Adrenal gland (tissue), 12 donors: ENCODE measurements around the gene PTPRN2. TPM values are rescaled to one million over a fixed set of nuclear protein-coding genes. Genes with fewer than 3 reads are reported as not detected.

Experiments used
- DNase-seq, 7 donors: peaks; one replicate each; pipeline ENCODE4 v3.0.0-alpha.2; 2019 to 2020
- H3K27ac ChIP-seq, 5 donors: fragments of 200-600 bp; sonication (generic) in 4 of 5; 1 replicate in 3 of 5; 2 replicates in 2 of 5; pipeline versions ENCODE4 v1.5.1 to v1.8.0; 2016 to 2020; ENCODE audit warnings: mild to moderate bottlenecking in 1 of 5
- H3K27me3 ChIP-seq: fragments of 200-600 bp; 2 replicates; pipeline ENCODE4 v1.8.0; 2021
- H3K36me3 ChIP-seq, 2 donors: fragments of 200-600 bp; replicated peaks in 1 of 2; 1 replicate in 1 of 2; 2 replicates in 1 of 2; pipeline versions ENCODE4 v1.5.1 to v1.8.0; 2018 to 2022
- H3K4me1 ChIP-seq, 2 donors: fragments of 200-600 bp; replicated peaks in 1 of 2; 1 replicate in 1 of 2; 2 replicates in 1 of 2; pipeline versions ENCODE4 v1.5.1 to v1.8.0; 2018 to 2021
- H3K4me3 ChIP-seq, 4 donors: fragments of 200-600 bp; sonication (generic) in 3 of 4; one replicate each; pipeline ENCODE4 v1.5.1; 2016 to 2018
- H3K9me3 ChIP-seq, 3 donors: fragments of 200-600 bp; sonication (generic) in 1 of 3; replicated peaks in 1 of 3; 1 replicate in 2 of 3; 2 replicates in 1 of 3; pipeline versions ENCODE4 v1.5.1 to v1.8.0; 2016 to 2021
- POLR2A ChIP-seq, 2 donors: fragments of 450-650 bp; IDR thresholded peaks; one replicate each; pipeline ENCODE4 v1.6.1; 2017; ENCODE audit warnings: antibody characterized with exemption in 2 of 2, mild to moderate bottlenecking in 2 of 2, moderate library complexity in 1 of 2
- WGBS, 4 donors: extraction: QIAGEN DNeasy Blood & Tissue Kit in 2 of 4; methylation state at CpG; one replicate each; pipeline versions ENCODE4 v1.1.5 to v1.1.7; 2013 to 2017; 5-methylcytosine and 5-hydroxymethylcytosine counted together
- intact Hi-C, 2 donors: fragments of 100-400 bp; cut with DNase I; formaldehyde crosslinking; loops; one replicate each; pipeline versions ENCODE4 v1.14.1 to v1.15.0; 2022 to 2023
- polyA plus RNA-seq, 3 donors: library from polyadenylated mRNA; stranded (reverse); fragments of 200-250 nt in 2 of 3; fragments of 350-450 nt in 1 of 3; fragmentation: Illumina TruSeq in 1 of 3; extraction: RNeasy Lipid Tissue Mini Kit (QIAGEN cat#74804) in 1 of 3; gene quantifications; one replicate each; pipeline ENCODE4 v1.2.3, GENCODE V29; 2013 to 2014
- total RNA-seq, 9 donors: library from RNA; depleted of rRNA in 4 of 9; stranded (reverse); fragments of >200 nt in 4 of 9; fragments of 120-200 nt in 1 of 9; fragmentation: NEBNext Ultra II Directional in 1 of 9; extraction: Animal tissue kit (Norgen Biotek cat#: 25700) in 1 of 9; gene quantifications; one replicate each; pipeline versions ENCODE4 v1.1.0 to v1.2.4, GENCODE V29; 2013 to 2023
- TF ChIP-seq, protein P1 (sequence below), 6 experiments: fragments of 450-650 bp in 4 of 6; fragments of 200-600 bp in 2 of 6; sonication (generic) in 1 of 6; IDR thresholded peaks; 1 replicate in 5 of 6; 2 replicates in 1 of 6; pipeline versions ENCODE4 v1.5.1 to v1.8.0; 2016 to 2021; ENCODE audit warnings: antibody characterized with exemption in 6 of 6, mild to moderate bottlenecking in 2 of 6, moderate library complexity in 1 of 6
- donor health status: healthy with polysubstance abuse.
- donor health status: Bipolar disorder and iron deficiency.
- donor health status: DM: yes; HTN: yes; CAD: no.
- donor health status: DM: no; HTN: no; CAD: no.
- donor health status: DM: no; HTN: no; CAD: no.
- donor health status: DM: yes; HTN: yes; CAD: no.

Gene PTPRN2
- total and polyA plus RNA-seq, 12 donors: 2.2 to 16.2 (median 3.4) TPM

- intact Hi-C loops: no loop called here
- DNase-seq: no peak
- Histone ChIP-seq H3K27me3 (peaks cover under 1% of the 10 kb centered on the region), H3K4me3 (no peak overlapping the region), H3K4me1 (no peaks in the 10 kb centered on the region), H3K36me3 (no peaks in the 10 kb centered on the region), H3K9me3 (no peaks in the 10 kb centered on the region), H3K27ac (no peak overlapping the region)
- no peak for TF ChIP-seq POLR2A (IDR thresholded peaks at IDR 0.05)
- TF ChIP-seq, protein P1, sequence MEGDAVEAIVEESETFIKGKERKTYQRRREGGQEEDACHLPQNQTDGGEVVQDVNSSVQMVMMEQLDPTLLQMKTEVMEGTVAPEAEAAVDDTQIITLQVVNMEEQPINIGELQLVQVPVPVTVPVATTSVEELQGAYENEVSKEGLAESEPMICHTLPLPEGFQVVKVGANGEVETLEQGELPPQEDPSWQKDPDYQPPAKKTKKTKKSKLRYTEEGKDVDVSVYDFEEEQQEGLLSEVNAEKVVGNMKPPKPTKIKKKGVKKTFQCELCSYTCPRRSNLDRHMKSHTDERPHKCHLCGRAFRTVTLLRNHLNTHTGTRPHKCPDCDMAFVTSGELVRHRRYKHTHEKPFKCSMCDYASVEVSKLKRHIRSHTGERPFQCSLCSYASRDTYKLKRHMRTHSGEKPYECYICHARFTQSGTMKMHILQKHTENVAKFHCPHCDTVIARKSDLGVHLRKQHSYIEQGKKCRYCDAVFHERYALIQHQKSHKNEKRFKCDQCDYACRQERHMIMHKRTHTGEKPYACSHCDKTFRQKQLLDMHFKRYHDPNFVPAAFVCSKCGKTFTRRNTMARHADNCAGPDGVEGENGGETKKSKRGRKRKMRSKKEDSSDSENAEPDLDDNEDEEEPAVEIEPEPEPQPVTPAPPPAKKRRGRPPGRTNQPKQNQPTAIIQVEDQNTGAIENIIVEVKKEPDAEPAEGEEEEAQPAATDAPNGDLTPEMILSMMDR (IDR thresholded peaks at IDR 0.05): no peak
- WGBS, 4 donors: 71 to 81% (median 74%) methylated on average over 7 to 8 of the region's 8 CpGs
These were observed 706.4 kb downstream of the PTPRN2 start for GRCh38 chr7:157881048-157881771.

DNA sequence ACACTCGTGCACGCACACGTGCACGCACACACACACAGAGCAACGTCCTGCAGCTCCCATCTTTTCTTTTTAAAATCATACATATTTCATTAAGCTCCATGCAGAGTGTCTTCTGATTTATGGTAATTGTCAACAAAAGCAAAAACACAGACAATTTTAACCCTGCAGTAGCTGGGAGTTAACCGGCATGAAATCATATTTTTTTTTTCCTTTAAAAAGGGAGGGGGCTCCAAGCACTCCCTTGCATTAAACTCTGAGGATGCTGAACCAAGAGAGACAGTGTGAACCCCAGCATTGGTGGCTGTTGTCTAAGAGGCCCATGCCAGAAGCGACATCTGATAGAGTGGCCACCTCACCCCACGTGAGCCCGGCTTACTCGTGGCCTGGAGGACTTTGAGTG lies 708.2 kb downstream of the PTPRN2 start:
- no peak for DNase-seq
- no peak overlapping the region for H3K27ac ChIP-seq
- 80 to 89% (median 85%) methylated on average over 10 of the region's 10 CpGs for WGBS, 4 donors
- TF ChIP-seq POLR2A (IDR thresholded peaks at IDR 0.05): no peak
- TF ChIP-seq, protein P1 (IDR thresholded peaks at IDR 0.05): no peak
- intact Hi-C loops: no loop called here
- H3K9me3 ChIP-seq: no peaks in the 10 kb centered on the region
- H3K36me3 ChIP-seq: no peaks in the 10 kb centered on the region
- H3K4me3 ChIP-seq: no peak overlapping the region
- peaks cover 5% of the 10 kb centered on the region for H3K27me3 ChIP-seq
- no peaks in the 10 kb centered on the region for H3K4me1 ChIP-seq

- Histone ChIP-seq H3K27me3 (peaks cover 5% of the 10 kb centered on the region), H3K9me3 (no peaks in the 10 kb centered on the region), H3K36me3 (no peaks in the 10 kb centered on the region), H3K27ac (no peak overlapping the region), H3K4me1 (no peaks in the 10 kb centered on the region), H3K4me3 (no peak overlapping the region)
- no peak for DNase-seq
- TF ChIP-seq, protein P1 (IDR thresholded peaks at IDR 0.05): no peak
- no peak for TF ChIP-seq POLR2A (IDR thresholded peaks at IDR 0.05)
- WGBS, 4 donors: 67 to 80% (median 76%) methylated on average over 22 to 31 of the region's 31 CpGs
- intact Hi-C loops: no loop called here
These were observed 710.1 kb downstream of the PTPRN2 start for GRCh38 chr7:157877298-157878090.

GRCh38 chr7:157876469-157877285 lies 710.9 kb downstream of the PTPRN2 start:
- Histone ChIP-seq H3K27ac (no peak overlapping the region), H3K27me3 (peaks cover 5% of the 10 kb centered on the region), H3K36me3 (no peaks in the 10 kb centered on the region), H3K9me3 (no peaks in the 10 kb centered on the region), H3K4me1 (no peaks in the 10 kb centered on the region), H3K4me3 (no peak overlapping the region)
- TF ChIP-seq POLR2A (IDR thresholded peaks at IDR 0.05): no peak
- TF ChIP-seq, protein P1 (IDR thresholded peaks at IDR 0.05): no peak
- WGBS, 4 donors: 67 to 76% (median 72%) methylated on average over 20 to 36 of the region's 36 CpGs
- DNase-seq: no peak
- intact Hi-C loops: no loop called here
